ENCODE results near the gene SYCE3.
A peak's percentile ranks its signal among the peaks of the same experiment; 100 is the strongest.

Gene SYCE3

DNA sequence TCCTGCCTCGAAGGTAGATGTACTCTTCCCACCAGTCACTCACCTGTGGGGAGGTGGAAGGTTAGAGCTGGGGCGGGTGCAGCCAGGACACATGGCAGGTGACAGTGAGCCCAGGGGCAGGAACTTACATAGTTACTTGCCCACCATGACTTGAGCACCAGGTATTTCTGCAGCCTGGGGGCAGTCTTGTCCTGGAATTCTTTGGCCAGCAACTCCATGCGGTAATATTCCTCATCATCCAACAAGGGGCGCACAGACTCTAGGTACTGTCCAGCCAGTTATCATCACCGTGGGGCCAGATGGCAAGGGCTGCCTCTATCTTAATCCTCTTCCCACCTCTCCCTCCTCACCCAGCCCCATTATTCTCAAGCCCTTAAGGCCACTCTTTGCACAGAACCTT is 13.4 kb upstream of the SYCE3 start:
- no peak for DNase-seq (ENCODE audit: low spot score)

DNA sequence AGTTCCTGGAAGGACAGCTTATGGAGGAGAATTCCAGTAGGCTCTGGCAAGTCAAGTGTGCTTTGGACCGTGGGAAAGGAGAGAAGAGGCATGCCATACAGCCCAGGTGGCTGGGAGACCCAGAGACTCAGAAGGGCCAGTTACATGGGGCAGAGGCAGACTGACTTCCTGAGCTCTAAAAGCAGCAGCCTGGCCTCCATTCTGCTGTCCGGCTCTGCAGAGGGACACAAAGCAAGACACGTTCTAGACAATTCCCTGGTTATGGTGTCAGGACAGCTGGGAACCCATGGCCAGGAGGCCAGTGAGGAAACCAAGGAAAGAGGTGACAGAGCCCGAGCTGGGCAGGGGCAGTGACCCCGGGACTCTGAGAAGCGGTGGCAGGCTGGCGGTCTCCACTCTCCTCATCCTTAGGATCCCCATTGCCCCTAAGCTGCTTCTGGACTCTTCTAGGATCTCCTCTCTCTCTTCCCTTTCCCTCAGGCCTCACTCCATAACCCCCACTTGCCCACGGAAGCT is 12.8 kb upstream of the SYCE3 start:
- DNase-seq (ENCODE audit: low spot score) = no peak

- no peak for DNase-seq (ENCODE audit: low spot score)
Observed at GRCh38 chr22:50574383-50574755, 11.7 kb upstream of the SYCE3 start.

GRCh38 chr22:50573491-50574382 is 11.0 kb upstream of the SYCE3 start:
- DNase-seq (ENCODE audit: low spot score) = no peak

DNA sequence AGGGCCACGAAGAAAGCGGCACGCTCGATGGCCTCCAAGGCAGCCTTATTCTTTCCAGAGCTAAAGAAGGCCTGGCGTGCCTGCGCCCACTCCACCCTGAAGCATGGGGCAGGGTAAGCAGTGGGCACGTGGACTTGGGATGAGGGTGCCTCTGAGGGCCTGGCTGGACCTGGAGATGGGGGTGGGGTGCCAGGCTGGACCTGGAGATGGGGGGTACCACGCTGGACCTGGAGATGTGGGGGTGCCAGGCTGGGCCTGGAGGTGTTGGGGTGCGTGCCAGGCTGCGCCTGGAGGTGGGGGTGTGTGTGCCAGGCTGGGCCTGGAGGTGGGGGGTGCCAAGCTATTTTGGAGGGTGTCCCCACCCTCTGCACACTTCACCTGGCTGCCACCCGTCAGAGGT is 10.2 kb upstream of the SYCE3 start:
- DNase-seq (ENCODE audit: low spot score) = no peak

DNA sequence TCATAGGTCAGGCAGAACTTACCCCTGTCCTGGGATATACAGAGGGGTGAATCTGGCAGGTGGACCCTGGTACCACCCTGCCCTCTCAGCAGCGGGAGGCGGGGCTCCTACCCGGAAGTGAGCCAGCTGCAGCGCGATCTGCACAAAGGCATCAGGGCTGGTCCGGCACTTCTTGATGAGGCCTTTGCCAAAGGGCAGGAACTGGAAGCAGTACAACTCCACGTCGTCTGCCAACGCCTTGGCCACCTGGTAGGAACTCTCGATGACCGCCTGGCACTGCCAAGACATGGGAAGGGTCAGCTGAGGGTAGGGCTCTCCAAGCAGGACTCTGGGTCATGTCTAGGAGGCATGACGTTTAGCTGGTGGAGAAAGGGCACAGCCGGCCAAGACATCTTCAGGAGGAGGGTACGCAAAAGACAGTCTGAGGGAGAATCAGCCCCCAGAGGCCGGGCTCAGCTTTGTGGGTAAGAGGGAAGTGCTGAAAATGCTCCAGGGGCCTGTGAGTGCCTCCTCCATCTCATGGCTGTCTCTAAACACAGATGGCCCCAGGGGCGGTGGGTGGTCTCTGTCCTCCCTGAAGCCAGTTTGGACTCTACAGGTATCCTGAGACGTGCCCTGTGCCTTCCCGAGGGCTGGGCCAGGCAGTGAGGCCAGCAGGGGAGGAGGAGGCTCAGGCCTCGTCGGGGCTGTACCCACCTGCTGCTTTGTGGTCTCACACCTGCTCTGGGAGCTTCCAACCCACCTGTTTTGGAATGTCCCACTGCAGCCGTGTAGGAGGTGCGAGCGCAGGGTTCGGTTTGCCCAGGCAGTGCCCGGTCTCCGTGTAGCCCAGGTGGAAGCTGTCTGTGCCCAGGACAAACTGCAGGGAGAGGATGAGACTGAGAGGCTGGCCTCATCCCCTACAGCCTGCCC is 8.8 kb upstream of the SYCE3 start:
- no peak for DNase-seq (ENCODE audit: low spot score)

- no peak for DNase-seq (ENCODE audit: low spot score)
Observed at GRCh38 chr22:50570861-50571260, 8.1 kb upstream of the SYCE3 start.

GRCh38 chr22:50569896-50570535 is 7.3 kb upstream of the SYCE3 start:
- peak; percentile 19 for DNase-seq (ENCODE audit: low spot score)

- DNase-seq (ENCODE audit: low spot score) = no peak
Observed at GRCh38 chr22:50569041-50569459, 6.3 kb upstream of the SYCE3 start.

- no peak for DNase-seq (ENCODE audit: low spot score)
Observed at GRCh38 chr22:50568626-50569025, 5.9 kb upstream of the SYCE3 start.

DNA sequence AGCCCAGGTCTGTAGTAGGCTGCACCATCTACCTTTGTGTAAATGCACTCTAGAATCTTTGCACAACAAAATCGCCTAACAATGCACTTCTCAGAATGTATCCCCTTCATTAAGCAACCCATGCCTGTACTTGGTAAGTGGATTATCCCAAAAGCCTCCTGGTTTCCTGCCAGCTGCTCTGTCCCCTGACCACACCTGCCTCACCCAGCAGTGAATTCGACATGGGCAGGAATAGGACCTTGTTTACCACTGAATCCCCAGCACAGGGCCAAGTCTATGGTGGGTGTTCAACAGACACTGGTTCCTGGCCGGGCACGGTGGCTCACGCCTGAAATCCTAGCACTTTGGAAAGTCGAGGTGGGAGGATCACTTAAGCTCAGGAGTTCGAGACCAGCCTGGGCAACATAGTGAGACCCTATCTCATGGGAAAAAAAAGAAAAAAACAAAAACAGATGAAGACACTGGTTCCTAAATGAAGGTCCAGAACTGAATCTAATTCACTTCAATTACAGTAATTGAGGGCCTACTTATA is 5.1 kb upstream of the SYCE3 start:
- DNase-seq (ENCODE audit: low spot score) = no peak

- no peak for DNase-seq (ENCODE audit: low spot score)
Observed at GRCh38 chr22:50564289-50564688, 1.6 kb upstream of the SYCE3 start.

DNA sequence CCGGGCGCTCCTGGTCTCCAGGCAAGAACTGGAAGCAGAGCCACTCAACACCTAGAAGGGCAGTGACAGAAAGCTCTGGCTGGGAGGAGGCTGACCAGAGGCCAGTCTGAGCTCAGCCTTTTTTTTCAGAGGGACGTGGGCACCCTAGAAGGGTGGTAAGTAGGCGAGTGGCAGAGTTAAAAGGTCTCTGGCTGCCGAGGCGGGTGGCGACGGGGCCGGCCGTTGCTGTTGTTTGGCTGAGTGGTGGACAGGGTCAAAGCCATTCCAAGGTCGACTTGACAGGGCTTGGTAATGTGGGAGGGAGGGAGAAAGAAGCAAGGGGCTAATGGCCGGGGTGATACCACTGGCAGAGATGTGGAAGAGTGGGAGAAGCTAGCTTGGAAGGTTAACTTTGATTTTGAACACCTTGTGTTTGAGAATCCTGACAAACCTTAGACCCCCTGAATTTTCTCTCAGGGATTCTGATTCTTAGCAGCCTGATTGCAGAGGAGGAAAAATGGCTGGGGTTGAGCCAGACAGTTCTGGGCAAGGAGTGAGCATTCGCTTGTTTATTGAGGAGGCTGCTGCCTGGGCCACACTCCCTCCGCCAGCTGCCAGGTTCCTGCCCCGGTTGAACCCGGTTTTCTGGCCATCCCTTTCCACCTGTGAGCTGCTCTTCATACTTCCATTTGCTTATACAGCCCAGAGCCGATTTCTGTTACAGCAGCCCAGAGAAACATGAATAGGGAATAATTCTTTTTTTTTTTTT is 868 bp upstream of the SYCE3 start:
- DNase-seq (ENCODE audit: low spot score) = peak; percentile 31

DNA sequence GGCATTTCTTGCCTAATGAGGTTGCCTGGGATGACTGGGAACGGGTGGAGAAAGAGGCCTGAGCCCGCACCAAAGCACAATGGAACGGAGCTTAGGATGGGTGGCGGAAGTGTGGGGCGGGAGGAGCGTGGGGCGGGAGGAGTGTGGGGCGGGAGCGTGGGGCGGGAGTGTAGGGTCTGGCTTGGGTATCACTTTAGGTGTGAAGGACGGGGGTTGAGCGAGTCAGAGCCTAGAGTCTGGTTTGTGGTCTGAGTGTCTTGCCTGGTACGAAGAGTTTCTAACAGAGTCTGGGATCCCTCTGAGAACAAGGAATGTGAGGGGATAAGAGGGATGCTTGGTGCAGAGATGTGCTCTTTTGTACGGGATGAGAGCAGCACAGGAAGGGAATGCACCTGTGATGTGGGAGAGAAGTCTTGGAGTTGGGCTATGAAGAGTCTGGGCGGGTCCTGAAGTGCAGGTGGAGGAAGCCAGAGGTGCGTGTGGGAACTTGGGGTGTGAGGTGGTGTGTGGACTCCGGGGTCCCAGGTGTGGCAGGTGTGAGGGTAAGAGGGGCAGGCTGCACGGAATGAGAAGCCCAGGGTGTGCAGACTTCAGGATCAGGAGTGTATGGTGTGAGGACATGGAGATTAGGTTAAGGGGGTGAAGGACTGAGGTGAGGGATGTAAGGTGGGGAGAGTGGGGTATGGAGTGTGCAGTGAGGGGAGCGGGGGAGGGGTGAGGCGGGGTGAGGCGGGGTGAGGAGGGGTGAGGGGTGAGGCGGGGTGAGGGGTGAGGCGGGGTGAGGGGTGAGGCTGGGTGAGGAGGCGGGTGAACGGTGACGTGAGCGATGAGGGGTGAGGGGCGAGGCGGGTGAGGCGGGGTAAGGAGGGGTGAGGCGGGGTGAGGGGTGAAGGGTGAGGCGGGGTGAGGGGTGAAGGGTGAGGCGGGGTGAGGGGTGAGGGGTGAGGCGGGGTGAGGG is 1.0 kb downstream of the SYCE3 start:
- DNase-seq (ENCODE audit: low spot score) = no peak

DNA sequence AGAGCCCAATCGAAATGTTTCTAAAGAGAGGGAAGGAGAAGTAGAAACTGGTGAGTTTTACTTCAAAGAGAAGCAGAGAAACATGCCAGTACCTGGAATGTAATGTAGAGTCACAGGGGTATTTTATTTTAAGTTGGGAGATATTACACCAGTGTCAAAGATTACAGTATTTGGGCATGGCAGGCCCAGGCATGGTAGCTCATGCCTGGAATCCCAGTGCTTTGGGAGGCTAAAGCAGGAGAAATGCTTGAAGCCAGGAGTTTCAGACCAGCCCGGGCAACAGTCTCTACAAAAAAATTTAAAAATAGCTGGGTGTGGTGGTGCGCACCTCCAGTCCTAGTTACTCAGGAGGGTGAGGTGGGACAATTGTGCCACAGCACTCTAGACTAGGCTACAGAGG is 2.7 kb downstream of the SYCE3 start:
- DNase-seq (ENCODE audit: low spot score) = no peak

- no peak for DNase-seq (ENCODE audit: low spot score)
Observed at GRCh38 chr22:50556703-50557102, 6.0 kb downstream of the SYCE3 start.

DNA sequence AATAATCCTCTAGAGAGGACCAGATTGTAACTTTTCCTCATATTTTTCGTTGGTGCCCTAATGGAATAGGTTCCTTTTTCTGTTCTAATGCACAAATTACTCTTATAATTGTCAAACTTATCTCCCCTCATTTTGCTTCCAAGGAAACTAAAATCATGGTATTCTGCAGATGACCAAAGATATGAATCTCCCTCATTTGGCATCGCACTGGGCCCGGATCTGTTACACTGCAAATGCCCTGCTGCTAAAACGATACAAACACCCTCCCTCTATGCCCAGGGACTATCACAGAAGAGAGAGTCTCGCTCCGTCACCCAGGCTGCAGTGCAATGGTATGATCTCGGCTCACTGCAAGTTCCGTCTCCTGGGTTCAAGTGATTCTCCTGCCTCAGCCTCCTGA is 9.4 kb downstream of the SYCE3 start:
- DNase-seq (ENCODE audit: low spot score) = no peak

- no peak for DNase-seq (ENCODE audit: low spot score)
Observed at GRCh38 chr22:50551160-50551752, 11.5 kb downstream of the SYCE3 start.

- DNase-seq (ENCODE audit: low spot score) = peak; percentile 9
Observed at GRCh38 chr22:50550395-50550794, 12.3 kb downstream of the SYCE3 start.

Data from iPS-NIHi11 (cell line).